HFF-Myc (cell line): ENCODE measurements around the gene MAP3K20.

Experiments
- DNase-seq: peaks from one replicate; pipeline ENCODE4 v3.0.0-alpha.2; 2011; ENCODE audit warnings: low read depth; ENCODE audit errors: extremely low read depth
- H3K4me3 ChIP-seq: replicated peaks from 2 replicates; pipeline ENCODE4 v1.5.1; 2011; ENCODE audit warnings: low read depth, mild to moderate bottlenecking, control low read depth, low read length
- CTCF ChIP-seq: IDR thresholded peaks from 2 replicates; pipeline ENCODE4 v1.5.1; 2012; ENCODE audit warnings: mild to moderate bottlenecking, low read depth, low read length, control low read depth; ENCODE audit errors: missing control alignments

MAP3K20 gene

GRCh38 chr2:173051463-173052215, 24.0 kb upstream of the MAP3K20 start:
- H3K4me3 ChIP-seq = no peak overlapping the region
- no peak for DNase-seq

GRCh38 chr2:173053043-173053699, 22.5 kb upstream of the MAP3K20 start:
- no peak overlapping the region for H3K4me3 ChIP-seq
- no peak for DNase-seq
- TF ChIP-seq CTCF = no peak

More at GRCh38 chr2:173051463-173052215, 24.0 kb upstream of the MAP3K20 start:
- no peak for TF ChIP-seq CTCF

GRCh38 chr2:173054466-173054865, 21.2 kb upstream of the MAP3K20 start:
- no peak overlapping the region for H3K4me3 ChIP-seq
- DNase-seq = no peak
- no peak for TF ChIP-seq CTCF

GRCh38 chr2:173056705-173057364, 18.8 kb upstream of the MAP3K20 start:
- no peak for TF ChIP-seq CTCF
- no peak for DNase-seq
- no peak overlapping the region for H3K4me3 ChIP-seq

GRCh38 chr2:173058097-173058496, 17.5 kb upstream of the MAP3K20 start:
- no peak for TF ChIP-seq CTCF

GRCh38 chr2:173058673-173059072, 17.0 kb upstream of the MAP3K20 start:
- DNase-seq = no peak

More at GRCh38 chr2:173058097-173058496, 17.5 kb upstream of the MAP3K20 start:
- DNase-seq = no peak
- no peak overlapping the region for H3K4me3 ChIP-seq

More at GRCh38 chr2:173058673-173059072, 17.0 kb upstream of the MAP3K20 start:
- no peak overlapping the region for H3K4me3 ChIP-seq
- TF ChIP-seq CTCF = no peak
